Measurements from ENCODE around the gene SH3BGR.

DNA sequence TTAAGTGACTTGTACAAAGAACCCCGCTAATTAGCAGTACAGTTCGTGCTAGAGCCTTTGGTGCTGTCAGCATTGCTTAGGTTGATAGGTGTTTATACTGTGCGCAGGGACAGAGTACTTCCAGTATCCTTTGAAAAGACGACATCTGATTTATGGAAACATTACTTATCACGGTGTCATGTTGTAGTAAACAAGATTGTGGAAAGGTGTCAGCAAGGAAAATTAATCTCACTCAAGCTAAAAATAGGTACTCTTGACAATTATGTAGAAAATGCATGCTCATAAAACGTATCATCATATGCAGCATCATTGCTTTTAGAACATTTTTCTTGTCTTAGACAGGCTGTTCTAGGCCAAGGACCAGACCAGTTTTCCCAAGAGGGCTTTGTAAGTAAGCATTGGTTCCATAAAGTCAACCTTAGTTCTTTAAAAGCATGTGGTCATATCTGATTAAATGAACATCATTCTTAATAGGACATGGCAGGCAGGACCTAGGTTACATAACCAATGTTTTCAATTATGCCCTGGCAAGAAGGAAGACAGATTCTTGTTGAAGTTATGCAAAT, 33.0 kb downstream of the SH3BGR start:
- TF ChIP-seq POLR2A (IDR thresholded peaks at IDR 0.05; ENCODE audit: low read depth, low read length) (no peak), MYC (IDR thresholded peaks at IDR 0.05; ENCODE audit: low read depth, low read length) (no peak)
- TF ChIP-seq, protein P1, sequence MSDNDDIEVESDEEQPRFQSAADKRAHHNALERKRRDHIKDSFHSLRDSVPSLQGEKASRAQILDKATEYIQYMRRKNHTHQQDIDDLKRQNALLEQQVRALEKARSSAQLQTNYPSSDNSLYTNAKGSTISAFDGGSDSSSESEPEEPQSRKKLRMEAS (IDR thresholded peaks at IDR 0.05; ENCODE audit: insufficient read depth, insufficient read length), result no peak
- TF ChIP-seq, protein P2, sequence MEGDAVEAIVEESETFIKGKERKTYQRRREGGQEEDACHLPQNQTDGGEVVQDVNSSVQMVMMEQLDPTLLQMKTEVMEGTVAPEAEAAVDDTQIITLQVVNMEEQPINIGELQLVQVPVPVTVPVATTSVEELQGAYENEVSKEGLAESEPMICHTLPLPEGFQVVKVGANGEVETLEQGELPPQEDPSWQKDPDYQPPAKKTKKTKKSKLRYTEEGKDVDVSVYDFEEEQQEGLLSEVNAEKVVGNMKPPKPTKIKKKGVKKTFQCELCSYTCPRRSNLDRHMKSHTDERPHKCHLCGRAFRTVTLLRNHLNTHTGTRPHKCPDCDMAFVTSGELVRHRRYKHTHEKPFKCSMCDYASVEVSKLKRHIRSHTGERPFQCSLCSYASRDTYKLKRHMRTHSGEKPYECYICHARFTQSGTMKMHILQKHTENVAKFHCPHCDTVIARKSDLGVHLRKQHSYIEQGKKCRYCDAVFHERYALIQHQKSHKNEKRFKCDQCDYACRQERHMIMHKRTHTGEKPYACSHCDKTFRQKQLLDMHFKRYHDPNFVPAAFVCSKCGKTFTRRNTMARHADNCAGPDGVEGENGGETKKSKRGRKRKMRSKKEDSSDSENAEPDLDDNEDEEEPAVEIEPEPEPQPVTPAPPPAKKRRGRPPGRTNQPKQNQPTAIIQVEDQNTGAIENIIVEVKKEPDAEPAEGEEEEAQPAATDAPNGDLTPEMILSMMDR (IDR thresholded peaks at IDR 0.05; ENCODE audit: extremely low read depth in 1 of 2, insufficient read depth in 1 of 2, low read depth in 1 of 2, low read length in 2 of 2), result no peak

Measured in endothelial cell of umbilical vein (primary cell).